HG02588 (cell line): Measurements from ENCODE around the gene IQGAP1.

Source experiments
- ATAC-seq: cut with Tn5 transposase; IDR thresholded peaks from one replicate; pipeline ENCODE4 v1.9.1; 2021; ENCODE audit warnings: mild to moderate bottlenecking, moderate library complexity; ENCODE audit not compliant: unreplicated experiment

Gene IQGAP1

DNA sequence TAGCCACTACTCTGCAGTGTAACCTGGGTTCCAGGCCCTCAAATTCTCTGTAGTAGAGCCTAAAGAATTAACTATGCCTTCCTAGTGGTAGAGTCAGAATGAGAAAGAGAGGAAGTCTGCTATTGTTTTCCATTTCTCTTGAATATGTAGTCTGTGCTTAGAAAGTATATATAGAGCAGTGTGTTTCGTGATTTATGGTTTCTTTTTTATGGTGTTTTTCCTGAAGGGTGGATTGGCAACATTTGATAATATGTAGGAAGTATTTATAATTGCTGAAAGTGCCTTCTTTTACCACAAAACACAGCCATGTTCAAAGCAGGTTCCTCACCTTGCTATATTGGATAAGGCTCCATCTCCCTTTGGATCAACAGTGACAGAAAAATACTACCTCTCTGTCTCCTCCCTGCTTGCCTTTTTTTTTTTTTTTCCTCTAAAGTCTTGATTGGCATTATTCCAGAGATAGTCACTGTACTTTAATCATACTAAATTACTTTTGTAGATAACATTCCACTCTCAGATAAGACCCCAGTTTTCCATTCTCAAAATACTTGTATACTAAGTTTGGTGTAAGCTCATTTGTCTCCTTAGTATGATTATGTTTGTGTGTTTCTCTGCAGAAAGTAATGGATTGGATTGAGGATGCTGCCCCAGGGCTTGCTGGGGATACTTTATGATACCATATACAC, 47.8 kb downstream of the IQGAP1 start:
- no peak for ATAC-seq

DNA sequence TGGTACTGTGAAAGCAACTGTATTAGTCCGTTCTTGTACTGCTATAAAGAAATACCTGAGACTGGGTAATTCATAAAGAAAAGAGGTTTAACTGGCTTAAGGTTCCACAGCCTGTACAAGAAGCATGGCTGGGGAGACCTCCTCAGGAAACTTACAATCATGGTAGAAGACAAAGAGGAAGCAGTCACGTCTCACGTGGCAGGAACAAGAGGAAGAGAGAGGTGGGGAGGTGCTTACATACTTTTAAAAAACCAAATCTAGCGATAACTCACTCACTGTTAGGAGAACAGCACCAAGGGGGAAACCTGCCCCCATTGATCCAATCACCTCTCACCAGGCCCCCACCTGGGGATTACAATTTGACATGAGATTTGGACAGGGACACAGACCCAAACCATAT, 48.9 kb downstream of the IQGAP1 start:
- no peak for ATAC-seq

DNA sequence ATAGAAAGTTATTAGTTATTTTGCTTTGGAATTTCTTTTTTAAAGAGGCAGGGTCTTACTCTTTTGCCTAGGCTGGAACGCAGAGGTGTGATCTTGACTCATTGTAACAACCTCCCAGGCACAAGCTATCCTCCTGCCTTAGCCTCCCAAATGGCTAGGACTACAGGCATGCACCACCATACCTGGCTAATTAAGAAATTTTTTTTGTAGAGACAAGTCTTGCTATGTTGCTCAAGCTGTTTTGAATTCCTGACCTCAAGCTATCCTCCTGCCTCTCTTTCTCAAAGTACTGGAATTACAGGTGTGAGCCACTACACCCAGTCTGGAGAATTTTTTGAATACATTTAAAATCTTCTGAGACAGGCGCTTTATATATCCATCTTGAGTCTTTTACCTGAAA, 49.5 kb downstream of the IQGAP1 start:
- no peak for ATAC-seq

DNA sequence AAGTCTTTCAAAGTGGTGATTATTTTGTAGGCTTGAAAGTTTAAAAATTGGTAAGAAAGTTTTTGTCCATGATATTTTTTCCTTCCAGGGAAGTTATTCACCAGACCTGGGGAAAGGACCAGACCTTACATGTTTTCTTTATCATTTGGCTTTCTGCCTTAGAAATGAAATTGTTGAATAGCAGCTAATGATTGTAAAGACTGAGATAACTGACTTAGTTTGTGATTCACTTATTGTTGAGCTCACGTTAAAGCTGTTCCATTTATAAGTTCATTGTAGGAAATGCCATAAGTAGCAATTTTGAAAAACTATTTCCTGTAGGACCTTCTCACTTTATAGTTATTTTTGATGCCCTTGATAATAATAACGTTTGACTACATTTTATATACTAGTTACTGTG, 51.9 kb downstream of the IQGAP1 start:
- ATAC-seq = no peak

DNA sequence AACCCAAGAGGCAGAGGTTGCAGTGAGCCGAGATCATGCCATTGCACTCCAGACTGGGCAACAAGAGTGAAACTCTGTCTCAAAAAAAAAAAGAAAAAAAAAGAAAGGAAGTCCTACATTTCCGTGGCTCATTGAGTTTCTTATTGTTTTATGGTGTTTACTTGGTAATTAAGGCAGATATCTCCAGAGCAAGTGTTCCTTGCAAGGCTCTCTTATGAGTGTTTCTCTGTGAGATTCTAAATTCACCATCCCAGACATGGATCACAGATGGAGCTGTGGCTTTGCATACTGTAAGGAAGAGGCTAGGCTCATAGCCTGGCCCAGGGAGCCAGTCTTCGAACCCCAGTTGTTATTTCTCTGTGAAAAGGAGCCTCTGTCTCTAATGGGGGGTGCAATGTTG, 53.0 kb downstream of the IQGAP1 start:
- ATAC-seq = no peak

DNA sequence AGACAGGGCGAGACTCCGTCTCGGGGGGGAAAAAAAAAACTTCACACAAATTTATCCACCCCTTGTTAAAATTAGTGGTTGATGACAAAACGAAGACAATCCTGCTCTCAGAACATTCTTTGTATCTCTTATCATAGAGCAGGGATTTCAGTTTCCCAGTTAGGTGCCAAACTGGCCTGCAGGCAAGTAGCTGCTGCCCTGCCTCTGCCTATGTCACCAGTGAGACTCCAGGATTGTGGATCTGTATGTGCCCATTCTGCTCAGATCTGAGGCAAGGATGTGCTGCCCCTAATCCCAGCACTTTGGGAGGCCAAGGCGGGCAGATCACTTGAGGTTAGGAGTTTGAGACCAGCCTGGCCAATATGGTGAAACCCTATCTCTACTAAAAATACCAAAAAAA, 54.4 kb downstream of the IQGAP1 start:
- no peak for ATAC-seq

DNA sequence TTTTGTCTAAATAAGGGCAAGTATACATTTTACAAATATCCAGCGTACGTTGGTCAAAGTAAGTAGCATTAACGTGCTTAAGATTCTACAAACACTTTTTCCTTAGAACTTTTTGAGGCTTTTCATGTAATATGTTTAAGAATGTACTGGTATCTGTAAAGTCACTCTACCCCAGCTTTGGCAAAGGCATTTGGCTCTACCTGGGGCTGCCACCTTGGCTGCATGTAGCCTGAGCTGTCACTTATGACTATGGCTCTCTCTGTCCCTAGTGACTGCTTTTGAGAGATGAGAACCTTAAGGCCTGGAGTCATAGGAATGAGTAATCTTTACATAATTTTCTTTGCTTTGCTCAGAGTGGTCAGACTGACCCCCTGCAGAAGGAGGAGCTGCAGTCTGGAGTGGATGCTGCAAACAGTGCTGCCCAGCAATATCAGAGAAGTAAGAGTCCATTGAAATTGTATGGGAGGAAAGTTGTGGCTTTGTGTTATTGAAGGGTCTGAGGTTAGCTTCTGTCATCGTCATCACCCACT, 61.2 kb downstream of the IQGAP1 start:
- no peak for ATAC-seq

DNA sequence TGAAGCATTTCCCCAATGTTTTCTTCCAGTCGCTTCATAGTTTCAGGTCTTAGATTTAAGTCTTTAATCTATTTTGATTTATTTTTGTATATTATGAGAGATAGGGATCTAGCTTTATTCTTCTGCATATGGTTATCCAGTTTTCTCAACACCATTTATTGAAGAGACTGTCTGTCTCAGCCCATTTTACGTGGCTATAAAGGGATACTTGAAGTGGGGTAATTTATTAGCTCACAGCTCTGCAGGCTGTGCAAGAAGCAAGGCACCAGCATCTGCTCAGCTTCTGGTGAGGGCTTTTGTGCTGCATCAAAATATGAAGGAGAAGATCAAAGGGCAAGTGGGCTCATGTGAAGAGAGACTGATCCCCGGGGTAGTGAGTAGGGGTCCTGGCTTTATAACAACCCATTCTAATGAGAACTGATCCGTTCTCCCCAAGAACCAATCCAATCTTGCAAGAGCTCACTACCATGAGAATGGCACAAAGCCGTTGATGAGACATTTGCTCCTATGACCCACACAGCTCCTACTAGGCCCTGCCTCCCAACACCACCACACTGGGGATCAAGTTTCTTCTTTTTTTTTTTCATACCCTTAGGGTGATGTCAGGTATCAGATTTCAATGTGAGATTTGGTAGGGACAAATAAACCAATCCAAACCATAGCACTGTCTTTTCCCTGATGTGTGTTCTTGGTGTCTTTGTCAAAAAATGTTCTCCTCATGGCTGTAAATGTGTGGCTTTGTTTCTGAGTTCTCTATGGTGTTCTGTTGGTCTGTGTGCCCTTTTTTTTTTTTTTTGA, 63.2 kb downstream of the IQGAP1 start:
- no peak for ATAC-seq

DNA sequence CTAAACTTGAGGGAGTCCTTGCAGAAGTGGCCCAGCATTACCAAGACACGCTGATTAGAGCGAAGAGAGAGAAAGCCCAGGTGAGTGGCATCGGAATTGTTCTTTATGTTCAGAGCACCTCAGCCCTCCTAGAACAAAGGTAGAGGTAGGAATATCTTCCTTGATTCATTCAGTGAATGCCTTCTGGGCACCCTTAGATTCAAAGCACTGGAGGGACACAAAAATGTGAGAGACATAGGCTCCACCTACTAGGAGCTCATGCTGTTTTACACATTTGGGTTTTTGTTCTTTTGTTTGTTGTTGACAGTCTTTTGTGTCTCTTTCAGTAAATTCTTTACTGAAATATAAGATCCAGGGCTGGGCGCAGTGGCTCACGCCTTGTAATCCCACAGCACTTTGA, 68.2 kb downstream of the IQGAP1 start:
- no peak for ATAC-seq

DNA sequence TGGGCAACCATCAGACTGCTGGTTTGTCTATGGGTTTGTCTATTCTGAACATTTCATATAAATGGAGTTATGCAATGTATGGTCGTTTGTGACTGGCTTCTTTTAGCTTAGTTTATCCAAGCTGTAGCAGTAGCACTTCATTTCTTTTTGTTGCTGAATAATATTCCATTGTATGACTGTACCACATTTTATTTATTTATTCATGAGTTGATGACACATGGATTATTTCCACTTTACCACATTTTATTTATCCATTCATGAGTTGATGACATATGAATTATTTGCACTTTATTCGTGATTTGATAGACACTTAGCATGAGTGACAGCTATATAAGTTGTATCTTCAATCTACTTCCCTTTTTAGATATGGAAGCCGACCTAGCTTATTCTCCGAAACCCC, 70.0 kb downstream of the IQGAP1 start:
- ATAC-seq = no peak

DNA sequence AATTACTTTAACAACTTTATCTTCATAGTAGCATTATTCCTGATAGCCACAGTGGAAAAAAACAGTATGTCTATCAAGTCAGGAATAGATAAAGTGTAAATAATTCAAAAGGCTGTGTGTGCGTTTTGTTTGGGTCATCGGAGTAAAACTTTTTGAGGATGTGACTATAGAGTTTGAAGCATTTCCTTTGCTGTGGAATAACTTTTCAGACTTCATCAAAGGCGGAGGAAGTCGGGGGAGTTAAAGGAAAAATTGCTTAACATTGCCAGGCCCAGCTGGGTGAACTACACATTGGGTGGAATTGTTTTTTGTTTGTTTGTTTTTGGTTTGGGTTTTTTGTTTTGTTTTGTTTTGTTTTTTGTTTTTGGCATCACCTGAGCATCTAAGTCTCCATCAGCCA, 71.3 kb downstream of the IQGAP1 start:
- no peak for ATAC-seq

DNA sequence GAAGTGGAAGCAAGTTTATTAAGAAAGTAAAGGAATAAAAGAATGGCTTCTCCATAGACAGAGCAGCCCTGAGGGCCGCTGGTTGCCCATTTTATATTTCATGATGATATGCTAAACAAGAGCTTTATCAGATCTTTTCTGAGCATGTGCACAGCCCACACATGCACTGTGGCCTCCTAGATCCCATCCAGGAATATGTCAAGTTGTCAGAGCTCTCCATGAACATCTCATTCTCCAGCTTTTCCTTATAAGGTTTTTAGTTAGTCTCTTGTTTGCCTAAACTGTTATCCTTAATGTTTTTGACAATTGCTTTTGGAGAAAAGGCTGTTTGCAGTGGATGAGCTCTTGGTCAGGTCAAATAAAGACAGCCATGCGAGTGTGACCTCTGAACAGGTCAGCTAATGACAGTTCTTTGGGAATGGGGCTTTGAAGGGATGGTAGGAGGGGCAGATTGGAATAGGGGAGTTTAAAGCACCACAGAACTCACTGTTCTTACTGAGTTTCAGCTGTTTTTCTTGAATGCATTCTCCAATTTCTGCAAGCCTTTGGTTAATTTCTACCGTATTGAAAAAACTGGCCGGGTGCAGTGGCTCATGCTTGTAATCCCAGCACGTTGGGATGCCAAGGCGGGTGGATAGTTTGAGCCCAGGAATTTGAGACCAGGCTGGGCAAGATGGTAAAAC, 72.2 kb downstream of the IQGAP1 start:
- no peak for ATAC-seq

DNA sequence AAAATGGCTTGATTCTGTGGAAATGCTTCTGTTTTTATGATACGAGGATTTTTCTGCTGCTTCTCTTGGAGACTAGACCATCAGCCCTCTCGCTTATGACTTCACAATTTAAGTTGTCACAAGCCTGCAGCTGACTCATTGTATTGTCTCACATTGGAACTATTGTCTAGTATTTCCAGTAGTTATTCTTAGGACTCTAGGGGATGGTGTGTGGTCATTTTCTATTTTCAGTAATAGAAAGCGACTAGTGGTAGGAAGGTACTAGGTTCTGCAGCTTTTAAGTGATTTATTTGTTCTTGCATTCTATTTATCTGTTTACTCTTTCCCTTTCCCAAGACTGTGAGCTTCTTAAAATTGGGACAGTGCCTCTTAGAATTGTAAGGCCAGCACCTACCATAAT, 75.3 kb downstream of the IQGAP1 start:
- ATAC-seq = no peak

DNA sequence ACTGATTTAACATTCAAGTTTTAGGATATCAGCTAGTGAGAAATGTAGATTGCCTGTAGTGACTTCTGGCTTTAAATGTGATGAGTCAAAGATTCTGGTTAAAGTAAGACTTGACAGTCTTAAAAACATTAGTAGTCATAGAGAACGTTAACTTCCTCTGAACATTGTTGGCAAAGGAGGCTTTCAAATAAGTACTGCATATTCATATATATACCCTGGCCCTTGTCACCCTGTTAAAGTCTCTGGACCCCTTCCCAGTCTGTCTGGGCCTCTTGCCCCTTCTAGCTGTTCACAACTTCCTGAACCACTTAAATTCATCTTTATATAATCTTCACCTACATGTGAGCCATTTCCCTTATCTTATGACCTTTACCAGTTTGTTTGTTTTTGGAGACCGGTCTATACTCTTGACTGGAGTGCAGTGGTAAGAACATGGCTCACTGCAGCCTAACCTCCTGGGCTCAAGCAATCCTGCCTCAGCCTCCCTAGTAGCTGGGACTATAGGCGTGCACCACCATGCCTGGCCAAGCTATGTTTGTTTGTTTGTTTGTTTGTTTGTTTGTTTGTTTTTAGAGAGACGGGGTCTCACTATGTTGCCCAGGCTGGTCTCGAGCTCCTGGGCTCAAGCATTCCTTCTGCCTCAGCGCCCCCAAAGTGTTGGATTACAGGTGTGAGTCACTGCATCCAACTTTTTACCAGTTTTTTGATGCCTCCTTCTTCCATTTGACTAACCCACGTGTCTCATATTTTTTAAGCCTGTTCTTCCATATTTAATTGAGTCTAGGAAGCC, 77.3 kb downstream of the IQGAP1 start:
- ATAC-seq = no peak

DNA sequence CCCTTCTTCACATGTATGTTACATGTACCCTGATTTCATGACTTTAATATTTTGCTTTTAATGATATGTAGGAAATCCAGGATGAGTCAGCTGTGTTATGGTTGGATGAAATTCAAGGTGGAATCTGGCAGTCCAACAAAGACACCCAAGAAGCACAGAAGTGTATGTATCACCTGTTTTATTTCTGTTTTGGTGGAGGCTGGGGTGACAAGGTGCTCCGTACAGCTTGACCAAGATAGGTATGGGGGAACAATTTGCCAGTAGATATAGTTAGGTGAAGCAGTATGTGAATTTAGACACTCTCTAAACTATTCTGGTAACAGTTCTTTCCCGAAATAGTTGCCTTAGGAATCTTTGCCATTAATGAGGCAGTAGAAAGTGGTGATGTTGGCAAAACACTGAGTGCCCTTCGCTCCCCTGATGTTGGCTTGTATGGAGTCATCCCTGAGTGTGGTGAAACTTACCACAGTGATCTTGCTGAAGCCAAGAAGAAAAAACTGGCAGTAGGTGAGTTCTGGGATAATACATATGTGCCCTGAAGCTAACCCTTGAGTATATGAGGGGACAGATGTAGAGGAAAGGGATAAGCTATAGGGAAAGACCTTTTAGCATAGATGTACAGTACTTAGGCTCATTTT, 78.0 kb downstream of the IQGAP1 start:
- ATAC-seq = no peak

DNA sequence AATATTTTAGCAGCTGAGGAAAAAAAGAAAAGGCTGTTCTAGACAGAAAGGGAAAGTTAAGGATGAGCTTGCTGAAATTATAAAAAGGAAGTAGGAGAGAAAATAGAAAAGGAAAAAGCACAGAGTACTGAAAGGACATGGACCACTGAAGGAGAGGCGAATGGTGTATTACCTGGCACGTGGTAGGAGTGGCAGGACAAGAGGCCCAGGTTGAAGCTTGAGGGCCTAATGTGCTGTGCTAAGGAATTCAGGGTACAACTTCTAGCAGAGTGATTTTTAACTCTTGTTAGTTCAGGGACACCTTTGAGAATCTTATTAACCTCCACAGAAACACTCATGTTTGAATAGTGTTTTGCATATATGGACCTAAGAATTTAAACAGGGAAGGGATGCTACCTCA, 81.7 kb downstream of the IQGAP1 start:
- no peak for ATAC-seq

DNA sequence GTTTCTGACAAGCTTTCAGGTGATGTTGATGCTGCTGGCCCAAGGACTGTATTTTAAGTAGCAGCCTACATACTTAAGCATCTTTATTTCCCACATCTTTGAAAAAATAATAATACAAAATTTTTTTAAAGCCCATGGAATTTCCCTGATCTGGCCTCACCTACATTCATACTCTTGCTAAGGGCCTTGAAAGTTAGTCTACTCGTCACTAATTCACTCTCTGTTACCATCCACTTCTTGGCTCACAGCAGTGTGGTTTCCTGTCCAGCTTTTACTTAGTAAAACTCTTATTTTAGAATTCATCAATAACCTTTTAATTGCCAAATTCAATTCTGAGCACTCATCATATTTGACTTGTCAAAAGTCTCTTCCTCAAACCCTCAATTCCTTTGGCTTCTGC, 82.4 kb downstream of the IQGAP1 start:
- ATAC-seq = no peak

DNA sequence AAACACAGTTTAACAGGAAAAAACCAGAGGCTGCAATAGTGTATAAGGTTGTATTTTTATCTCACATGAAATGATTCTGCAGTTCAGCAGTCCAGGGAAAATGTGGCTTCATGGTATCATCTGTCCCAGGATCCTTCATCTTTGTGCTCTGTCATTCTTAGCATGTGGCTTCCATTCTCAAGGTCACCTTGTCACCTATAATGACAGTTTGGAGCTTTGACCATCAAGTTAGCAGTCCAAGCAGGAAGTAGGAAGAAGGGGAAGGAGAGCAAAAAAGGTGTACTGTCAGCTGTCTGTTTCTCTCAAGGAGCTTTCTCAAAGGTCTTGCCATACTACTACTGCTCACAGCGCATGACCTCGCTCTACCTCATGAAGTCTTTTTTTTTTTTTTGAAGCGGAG, 83.1 kb downstream of the IQGAP1 start:
- no peak for ATAC-seq

DNA sequence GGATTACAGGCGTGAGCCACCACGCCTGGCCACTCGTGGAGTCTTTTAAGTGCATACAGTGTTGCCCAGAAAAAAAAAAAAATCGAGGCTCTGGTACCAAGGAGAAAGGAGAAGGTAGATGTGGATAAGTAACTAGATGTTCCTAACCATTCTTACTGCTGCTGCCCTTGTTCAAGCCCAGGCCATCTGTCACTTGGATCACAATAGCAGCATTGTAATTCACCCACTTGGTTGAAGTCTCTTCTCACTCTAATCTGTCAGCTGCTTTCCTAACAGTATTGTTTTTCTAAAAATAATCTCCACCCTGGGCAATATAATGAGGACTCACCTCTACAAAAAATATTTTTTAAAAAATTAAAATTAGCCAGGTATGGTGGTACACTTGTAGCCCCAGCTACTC, 83.7 kb downstream of the IQGAP1 start:
- no peak for ATAC-seq

DNA sequence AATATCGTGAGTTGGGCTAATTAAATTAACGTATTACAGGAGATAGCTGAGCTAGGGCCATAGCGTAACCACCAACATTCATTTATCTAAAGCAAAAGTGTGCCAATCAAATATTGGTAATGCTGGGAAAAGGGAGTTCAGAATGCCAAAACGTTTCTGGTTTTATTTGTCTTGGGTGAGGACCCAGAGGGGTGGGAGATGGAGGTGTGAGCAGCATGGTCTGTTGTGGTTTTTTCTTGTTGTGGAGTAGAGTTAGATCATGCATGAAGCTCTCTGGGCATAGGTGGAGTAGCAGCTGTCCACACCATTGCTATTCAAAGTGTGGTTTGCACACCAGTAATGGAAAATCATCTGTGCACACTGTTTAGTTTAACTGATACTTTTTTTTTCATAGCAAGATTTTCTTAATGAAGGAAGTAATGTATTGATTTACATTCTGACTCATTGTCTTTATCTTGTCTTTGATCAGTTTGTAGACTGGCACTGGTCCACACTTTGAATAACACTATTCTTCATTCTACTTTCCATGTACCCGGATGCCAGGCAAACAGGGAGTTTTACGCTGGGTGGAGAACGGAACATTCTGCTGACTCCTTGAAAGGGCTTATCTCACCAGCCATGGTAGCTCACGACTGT, 90.9 kb downstream of the IQGAP1 start:
- ATAC-seq = no peak
